Measurements from ENCODE around the gene FNTB.

FNTB gene

GRCh38 chr14:64944041-64944440, 42.7 kb upstream of the FNTB start:
- TF ChIP-seq YY1 (IDR thresholded peaks at IDR 0.05; ENCODE audit: low read depth), result no peak
- TF ChIP-seq REST (IDR thresholded peaks at IDR 0.05; ENCODE audit: low read depth), result no peak

- TF ChIP-seq FOXM1 (IDR thresholded peaks at IDR 0.05; ENCODE audit: borderline replicate concordance, low read depth) (no peak), RAD21 (IDR thresholded peaks at IDR 0.05; ENCODE audit: low read depth) (no peak), CREB1 (IDR thresholded peaks at IDR 0.05; ENCODE audit: low read depth) (no peak), USF1 (IDR thresholded peaks at IDR 0.05) (no peak), NFIC (IDR thresholded peaks at IDR 0.05) (no peak), YY1 (IDR thresholded peaks at IDR 0.05; ENCODE audit: low read depth) (no peak), TEAD4 (IDR thresholded peaks at IDR 0.05) (no peak), EP300 (IDR thresholded peaks at IDR 0.05; ENCODE audit: borderline replicate concordance) (no peak), REST (IDR thresholded peaks at IDR 0.05; ENCODE audit: low read depth) (no peak), CEBPB (IDR thresholded peaks at IDR 0.05) (no peak), EGR1 (IDR thresholded peaks at IDR 0.05) (no peak), MAX (IDR thresholded peaks at IDR 0.05) (no peak), ZBTB7A (IDR thresholded peaks at IDR 0.05; ENCODE audit: low read depth) (no peak), TCF12 (IDR thresholded peaks at IDR 0.05; ENCODE audit: low read depth) (no peak), TAF1 (IDR thresholded peaks at IDR 0.05; ENCODE audit: low read depth) (no peak)
These were observed 41.8 kb upstream of the FNTB start for GRCh38 chr14:64944861-64945260.

GRCh38 chr14:64945431-64946178, 41.1 kb upstream of the FNTB start:
- no peak for TF ChIP-seq EGR1 (IDR thresholded peaks at IDR 0.05)
- TF ChIP-seq NFIC (IDR thresholded peaks at IDR 0.05), result no peak
- TF ChIP-seq YY1 (IDR thresholded peaks at IDR 0.05; ENCODE audit: low read depth), result no peak

GRCh38 chr14:64946310-64947045, 40.2 kb upstream of the FNTB start:
- TF ChIP-seq FOXM1 (IDR thresholded peaks at IDR 0.05; ENCODE audit: borderline replicate concordance, low read depth) (no peak), REST (IDR thresholded peaks at IDR 0.05; ENCODE audit: low read depth) (no peak), ZBTB7A (IDR thresholded peaks at IDR 0.05; ENCODE audit: low read depth) (no peak), EGR1 (IDR thresholded peaks at IDR 0.05) (no peak), CREB1 (IDR thresholded peaks at IDR 0.05; ENCODE audit: low read depth) (no peak), MAX (IDR thresholded peaks at IDR 0.05) (no peak), TAF1 (IDR thresholded peaks at IDR 0.05; ENCODE audit: low read depth) (no peak), TEAD4 (IDR thresholded peaks at IDR 0.05) (no peak), USF1 (IDR thresholded peaks at IDR 0.05) (no peak), CEBPB (IDR thresholded peaks at IDR 0.05) (no peak), TCF12 (IDR thresholded peaks at IDR 0.05; ENCODE audit: low read depth) (no peak), EP300 (IDR thresholded peaks at IDR 0.05; ENCODE audit: borderline replicate concordance) (no peak), RAD21 (IDR thresholded peaks at IDR 0.05; ENCODE audit: low read depth) (no peak), YY1 (IDR thresholded peaks at IDR 0.05; ENCODE audit: low read depth) (no peak)
